SK-N-SH (cell line): Measurements from ENCODE around the gene SHF. TPM values are rescaled to one million over a fixed set of nuclear protein-coding genes. Genes with fewer than 3 reads are reported as not detected.

ENCODE experiments used
- CTCF ChIA-PET: fragments of 300-600, 350-600 bp; formaldehyde crosslinking; extraction: SDS; loops from one replicate; lab custom pipeline; 2021; lab: Yijun Ruan, JAX
- POLR2A ChIA-PET: fragments of 350-600 bp; sonication (Branson Sonifier 250); formaldehyde crosslinking; extraction: SDS; loops from one replicate; lab custom pipeline; 2020; ENCODE audit warnings: antibody characterized with exemption, inconsistent platforms; lab: Yijun Ruan, JAX
- DNase-seq: peaks from one replicate; pipeline ENCODE4 v3.0.0; 2012
- H2AFZ ChIP-seq: fragments of 200-600 bp; sonication (generic); 2 replicates; pipeline ENCODE4 v1.8.1; 2016; ENCODE audit warnings: antibody characterized with exemption, mild to moderate bottlenecking, low read depth
- H3F3A ChIP-seq: fragments of 200-600 bp; sonication (generic); replicated peaks from 2 replicates; pipeline ENCODE3; 2016; ENCODE audit warnings: antibody characterized with exemption, mild to moderate bottlenecking; ENCODE audit not compliant: insufficient read depth
- H3K27ac ChIP-seq, 2 experiments: fragments of 200-500 bp in 1 of 2; fragments of 200-600 bp in 1 of 2; sonication (Bioruptor generic) in 1 of 2; sonication (generic), shearing (Covaris generic) in 1 of 2; 2 replicates each; pipeline versions ENCODE4 v1.5.1 to v1.6.1; 2014 to 2016; ENCODE audit warnings: low read depth in 2 of 2, inconsistent platforms in 1 of 2, low read length in 1 of 2, mild to moderate bottlenecking in 1 of 2, mixed read lengths in 1 of 2
- H3K27me3 ChIP-seq: fragments of 200-600 bp; sonication (generic), shearing (Covaris generic); 2 replicates; pipeline ENCODE4 v1.6.1; 2016; ENCODE audit warnings: mixed run types; ENCODE audit not compliant: insufficient read depth
- H3K36me3 ChIP-seq, 2 experiments: fragments of 200-500 bp in 1 of 2; fragments of 200-600 bp in 1 of 2; sonication (Bioruptor generic) in 1 of 2; sonication (generic) in 1 of 2; replicated peaks in 1 of 2; 2 replicates each; pipeline versions ENCODE3 to v1.5.1; 2014 to 2016; ENCODE audit warnings: low read length in 1 of 2, mild to moderate bottlenecking in 1 of 2; ENCODE audit not compliant: insufficient read depth in 2 of 2, control insufficient read depth in 1 of 2
- H3K4me1 ChIP-seq, 2 experiments: fragments of 200-500 bp in 1 of 2; fragments of 200-600 bp in 1 of 2; sonication (Bioruptor generic) in 1 of 2; sonication (generic), shearing (Covaris generic) in 1 of 2; 2 replicates each; pipeline versions ENCODE4 v1.5.1 to v1.6.1; 2014 to 2016; ENCODE audit warnings: low read depth in 1 of 2, low read length in 1 of 2, mixed run types in 1 of 2; ENCODE audit not compliant: insufficient read depth in 2 of 2, control insufficient read depth in 1 of 2
- H3K4me2 ChIP-seq: fragments of 200-600 bp; sonication (generic), shearing (Covaris generic); 2 replicates; pipeline ENCODE4 v1.6.1; 2017; ENCODE audit warnings: mixed run types
- H3K4me3 ChIP-seq, 2 experiments: fragments of 200-500 bp in 1 of 2; fragments of 200-600 bp in 1 of 2; sonication (Bioruptor generic) in 1 of 2; sonication (generic), shearing (Covaris generic) in 1 of 2; 2 replicates each; pipeline versions ENCODE4 v1.5.1 to v1.8.1; 2014 to 2016; ENCODE audit warnings: low read depth in 2 of 2, inconsistent platforms in 1 of 2, low read length in 1 of 2, mild to moderate bottlenecking in 1 of 2, mixed read lengths in 1 of 2, moderate library complexity in 1 of 2
- H3K79me2 ChIP-seq: fragments of 200-600 bp; sonication (generic); 2 replicates; pipeline ENCODE4 v1.8.1; 2017; ENCODE audit warnings: mild to moderate bottlenecking; ENCODE audit not compliant: insufficient read depth
- H3K9ac ChIP-seq: fragments of 200-600 bp; sonication (generic); 2 replicates; pipeline ENCODE4 v1.6.1; 2017; ENCODE audit warnings: mixed run types
- H3K9me2 ChIP-seq: fragments of 200-600 bp; sonication (generic); 2 replicates; pipeline ENCODE4 v1.6.1; 2017; ENCODE audit warnings: mixed run types
- H3K9me3 ChIP-seq: fragments of 200-600 bp; sonication (generic); 2 replicates; pipeline ENCODE4 v1.6.1; 2017; ENCODE audit warnings: mixed run types, mild to moderate bottlenecking, moderate library complexity
- H4K20me1 ChIP-seq: fragments of 200-600 bp; sonication (generic); 2 replicates; pipeline ENCODE4 v1.6.1; 2017; ENCODE audit warnings: mild to moderate bottlenecking, mixed run types; ENCODE audit not compliant: insufficient read depth
- CTCF ChIP-seq: fragments of 200-600 bp; sonication (generic); IDR thresholded peaks from 2 replicates; pipeline ENCODE4 v1.6.1; 2017; ENCODE audit warnings: antibody characterized with exemption, mild to moderate bottlenecking, moderate library complexity
- EZH2phosphoT487 ChIP-seq: fragments of 200-600 bp; sonication (generic); IDR thresholded peaks from 2 replicates; pipeline ENCODE4 v1.6.1; 2017; ENCODE audit warnings: low read depth, mixed run types, mild to moderate bottlenecking, antibody characterized with exemption, moderate library complexity, borderline replicate concordance
- FOSL2 ChIP-seq: IDR thresholded peaks from 2 replicates; pipeline ENCODE4 v1.4.0; 2012; ENCODE audit warnings: low read depth, mild to moderate bottlenecking, moderate library complexity, borderline replicate concordance
- FOXM1 ChIP-seq: IDR thresholded peaks from 2 replicates; pipeline ENCODE4 v1.4.0; 2012; ENCODE audit warnings: low read depth, mild to moderate bottlenecking
- GABPA ChIP-seq: IDR thresholded peaks from 2 replicates; pipeline ENCODE4 v1.4.0; 2012; ENCODE audit warnings: low read depth, mild to moderate bottlenecking
- NFIC ChIP-seq: IDR thresholded peaks from 2 replicates; pipeline ENCODE4 v1.4.0; 2012; ENCODE audit warnings: borderline replicate concordance
- NRF1 ChIP-seq: IDR thresholded peaks from 2 replicates; pipeline ENCODE4 v1.6.1; 2012; ENCODE audit warnings: low read depth, mild to moderate bottlenecking, low read length
- PBX3 ChIP-seq: IDR thresholded peaks from 2 replicates; pipeline ENCODE4; 2012
- RXRA ChIP-seq: IDR thresholded peaks from 2 replicates; pipeline ENCODE4 v1.4.0; 2012; ENCODE audit warnings: low read depth, mild to moderate bottlenecking, borderline replicate concordance
- SMC3 ChIP-seq: IDR thresholded peaks from 2 replicates; pipeline ENCODE4 v1.6.1; 2012; ENCODE audit warnings: low read depth, low read length, improper control_type of control experiment
- TCF12 ChIP-seq: IDR thresholded peaks from 2 replicates; pipeline ENCODE4 v1.4.0; 2012
- YY1 ChIP-seq: IDR thresholded peaks from 2 replicates; pipeline ENCODE4 v1.4.0; 2012; ENCODE audit warnings: low read depth, mild to moderate bottlenecking
- ZBTB33 ChIP-seq: IDR thresholded peaks from 2 replicates; pipeline ENCODE4 v1.4.0; 2012; ENCODE audit warnings: low read depth, borderline replicate concordance
- WGBS: methylation state at CpG from one replicate; pipeline ENCODE4 v1.1.6; 2017; ENCODE audit warnings: low lambda C conversion rate; 5-methylcytosine and 5-hydroxymethylcytosine counted together
- polyA plus RNA-seq, 3 experiments: library from polyadenylated mRNA; depleted of rRNA; stranded (reverse); fragments of >200 nt; gene quantifications; 2 replicates each; pipeline ENCODE4 v1.2.3, GENCODE V29; 2012

SHF gene
- polyA plus RNA-seq, 1 of the 3 experiments (the other 2 are of a cell fraction) = 5.5 TPM

- Histone ChIP-seq H3F3A (no peaks in the 10 kb centered on the region), H3K27me3 (peaks cover 10% of the 10 kb centered on the region; the same call in 1 of the 2 replicates), H3K4me3 (no peak overlapping the region), H3K27ac (no peak overlapping the region), H3K36me3 (no peaks in the 10 kb centered on the region), H3K4me1 (peaks cover 6 to 8% of the 10 kb centered on the region in 2 experiments; a peak in 3 of 4 replicates), H3K9ac (no peak overlapping the region), H2AFZ (no peak overlapping the region), H3K9me2 (no peaks in the 10 kb centered on the region), H4K20me1 (no peaks in the 10 kb centered on the region), H3K9me3 (no peaks in the 10 kb centered on the region), H3K79me2 (no peaks in the 10 kb centered on the region), H3K4me2 (no peak overlapping the region)
- WGBS = 92% methylated on average over 3 of the region's 3 CpGs
- no peak for TF ChIP-seq PBX3
- TF ChIP-seq SMC3 = no peak
- TF ChIP-seq YY1 = no peak
- no peak for TF ChIP-seq CTCF
- TF ChIP-seq TCF12 = no peak
- TF ChIP-seq GABPA = no peak
- TF ChIP-seq FOSL2 = no peak
- TF ChIP-seq FOXM1 = no peak
- TF ChIP-seq NFIC = no peak
- TF ChIP-seq NRF1 = no peak
- no peak for TF ChIP-seq ZBTB33
- no peak for TF ChIP-seq EZH2phosphoT487
- TF ChIP-seq RXRA = no peak
- ChIA-PET POLR2A (interaction anchor here (0.6 kb wide), 1 partner anchor 65 kb away, joined by 5 read pairs; no protein-coding TSS in a partner anchor), CTCF (interaction anchor here (0.6 to 1.6 kb wide), 7 partner anchors 9 to 152 kb away, joined by 3 to 5 read pairs (median 3); no protein-coding TSS in a partner anchor)
- DNase-seq = no peak
These were observed 66.7 kb downstream of the SHF start for GRCh38 chr15:45121020-45121419.
